ENCODE results near the gene C7orf33. TPM values are rescaled to one million over a fixed set of nuclear protein-coding genes. Genes with fewer than 3 reads are reported as not detected.

Gene C7orf33
- total RNA-seq, 1 experiment from 2014 or later: not detected

GRCh38 chr7:148621563-148621962 is 31.0 kb downstream of the C7orf33 start:
- TF ChIP-seq TCF7L2 (IDR thresholded peaks at IDR 0.05; ENCODE audit: low read depth, low read length) (no peak), CTCF (IDR thresholded peaks at IDR 0.05) (no peak), POLR2AphosphoS5 (IDR thresholded peaks at IDR 0.05; ENCODE audit: low read depth, low read length) (no peak), SIN3A (IDR thresholded peaks at IDR 0.05; ENCODE audit: borderline replicate concordance, insufficient read depth, low read depth, low read length) (no peak), REST (IDR thresholded peaks at IDR 0.05; ENCODE audit: insufficient read depth in 1 of 2, low read depth in 2 of 2, low read length in 1 of 2) (no peak)
- ChIA-PET POLR2A (no interaction called here), CTCF (interaction anchor here (0.6 kb wide), 1 partner anchor 136 kb away, joined by 3 read pairs; no protein-coding TSS in a partner anchor)
- no peaks in the 10 kb centered on the region for H3K4me1 ChIP-seq (ENCODE audit: control insufficient read depth, insufficient read depth, low read length)
- no peaks in the 10 kb centered on the region; the same call in 1 of the 2 replicates for H3K9me3 ChIP-seq (ENCODE audit: control insufficient read depth, insufficient read depth, low read depth, low read length)
- H3K4me3 ChIP-seq (ENCODE audit: low read depth in 2 of 2, low read length in 2 of 2): no peak overlapping the region
- H3K27me3 ChIP-seq (ENCODE audit: control insufficient read depth, insufficient read depth, low read length): no peaks in the 10 kb centered on the region
- no TSS peak for BruUV-seq (replicated peaks)
- DNase-seq (ENCODE audit: low read depth, low spot score) (no peak), ATAC-seq (no peak)
- in situ Hi-C loops (cut with HindIII; ENCODE audit: low pct_unique_long_range_greater_than_20kb, low sequenced_read_pairs) (loop anchor here (10.0 kb wide), 1 partner anchor 47 kb away; no protein-coding TSS in a partner anchor), intact Hi-C loops (cut with micrococcal nuclease; ENCODE audit: unreplicated experiment) (no loop called here)
- H3K27ac ChIP-seq (ENCODE audit: low read length): no peak overlapping the region
- no peaks in the 10 kb centered on the region for H3K36me3 ChIP-seq (ENCODE audit: control insufficient read depth, insufficient read depth, low read length)

- H3K9me3 ChIP-seq (ENCODE audit: control insufficient read depth, insufficient read depth, low read depth, low read length): no peaks in the 10 kb centered on the region; the same call in 1 of the 2 replicates
- ATAC-seq (no peak), DNase-seq (ENCODE audit: low read depth, low spot score) (no peak)
- no peaks in the 10 kb centered on the region for H3K4me1 ChIP-seq (ENCODE audit: control insufficient read depth, insufficient read depth, low read length)
- no TSS peak for BruUV-seq (replicated peaks)
- TF ChIP-seq CTCF (IDR thresholded peaks at IDR 0.05) (no peak), POLR2AphosphoS5 (IDR thresholded peaks at IDR 0.05; ENCODE audit: low read depth, low read length) (no peak), TCF7L2 (IDR thresholded peaks at IDR 0.05; ENCODE audit: low read depth, low read length) (no peak), REST (IDR thresholded peaks at IDR 0.05; ENCODE audit: insufficient read depth in 1 of 2, low read depth in 2 of 2, low read length in 1 of 2) (no peak), SIN3A (IDR thresholded peaks at IDR 0.05; ENCODE audit: borderline replicate concordance, insufficient read depth, low read depth, low read length) (no peak)
- no peaks in the 10 kb centered on the region for H3K36me3 ChIP-seq (ENCODE audit: control insufficient read depth, insufficient read depth, low read length)
- CTCF ChIA-PET: no interaction called here
- POLR2A ChIA-PET: no interaction called here
- intact Hi-C loops (cut with micrococcal nuclease; ENCODE audit: unreplicated experiment): no loop called here
- H3K27me3 ChIP-seq (ENCODE audit: control insufficient read depth, insufficient read depth, low read length): no peaks in the 10 kb centered on the region
- in situ Hi-C loops (cut with HindIII; ENCODE audit: low pct_unique_long_range_greater_than_20kb, low sequenced_read_pairs): loop anchor here (10.0 kb wide), 1 partner anchor 48 kb away; no protein-coding TSS in a partner anchor
- no peak overlapping the region for H3K4me3 ChIP-seq (ENCODE audit: low read depth in 2 of 2, low read length in 2 of 2)
- no peak overlapping the region for H3K27ac ChIP-seq (ENCODE audit: low read length)
Observed at GRCh38 chr7:148622887-148623585, 32.5 kb downstream of the C7orf33 start.

All from Panc1 (cell line).